HG03432 (cell line): ENCODE data around the gene FOXP2.
"Not testable (repeated sequence)": the region's sequence is repeated elsewhere in the genome, so short reads cannot be mapped to it uniquely, and the experiment has no call there.

Source experiments
- ATAC-seq: cut with Tn5 transposase; IDR thresholded peaks from one replicate; pipeline ENCODE4 v1.9.1; 2021; ENCODE audit warnings: mild to moderate bottlenecking, moderate library complexity; ENCODE audit not compliant: unreplicated experiment

The FOXP2 gene

GRCh38 chr7:114574384-114574783, 159.8 kb downstream of the FOXP2 start:
- no peak for ATAC-seq

GRCh38 chr7:114575098-114575497, 160.5 kb downstream of the FOXP2 start:
- ATAC-seq: no peak

- not testable (repeated sequence) for ATAC-seq
These were observed 166.3 kb downstream of the FOXP2 start for GRCh38 chr7:114580963-114581362.

- ATAC-seq: no peak
These were observed 173.9 kb downstream of the FOXP2 start for GRCh38 chr7:114588506-114588905.

GRCh38 chr7:114589436-114589835, 174.8 kb downstream of the FOXP2 start:
- no peak for ATAC-seq

- ATAC-seq: no peak
These were observed 175.7 kb downstream of the FOXP2 start for GRCh38 chr7:114590298-114590697.

GRCh38 chr7:114598946-114599345, 184.3 kb downstream of the FOXP2 start:
- no peak for ATAC-seq

GRCh38 chr7:114606100-114606499, 191.5 kb downstream of the FOXP2 start:
- ATAC-seq: no peak

GRCh38 chr7:114608822-114609221, 194.2 kb downstream of the FOXP2 start:
- ATAC-seq: not testable (repeated sequence)

- no peak for ATAC-seq
These were observed 205.6 kb downstream of the FOXP2 start for GRCh38 chr7:114620208-114620607.

- ATAC-seq: no peak
These were observed 207.6 kb downstream of the FOXP2 start for GRCh38 chr7:114622221-114622620.

- no peak for ATAC-seq
These were observed 208.5 kb downstream of the FOXP2 start for GRCh38 chr7:114623146-114623545.

GRCh38 chr7:114627231-114627630, 212.6 kb downstream of the FOXP2 start:
- ATAC-seq: no peak

GRCh38 chr7:114628362-114628761, 213.7 kb downstream of the FOXP2 start:
- ATAC-seq: no peak

GRCh38 chr7:114629762-114630161, 215.1 kb downstream of the FOXP2 start:
- ATAC-seq: no peak

- ATAC-seq: peak; percentile 55
These were observed 215.8 kb downstream of the FOXP2 start for GRCh38 chr7:114630201-114630990.

GRCh38 chr7:114631249-114631822, 216.7 kb downstream of the FOXP2 start:
- peak; percentile 39 for ATAC-seq

- ATAC-seq: no peak
These were observed 224.8 kb downstream of the FOXP2 start for GRCh38 chr7:114639451-114639850.

- ATAC-seq: no peak
These were observed 229.8 kb downstream of the FOXP2 start for GRCh38 chr7:114644455-114644854.

GRCh38 chr7:114645451-114645850, 230.8 kb downstream of the FOXP2 start:
- ATAC-seq: no peak

- no peak for ATAC-seq
These were observed 232.9 kb downstream of the FOXP2 start for GRCh38 chr7:114647518-114647917.

- ATAC-seq: no peak
These were observed 233.5 kb downstream of the FOXP2 start for GRCh38 chr7:114648117-114648516.

- no peak for ATAC-seq
These were observed 234.1 kb downstream of the FOXP2 start for GRCh38 chr7:114648680-114649079.
